PFSK-1 (cell line): ENCODE data around the gene ALX4.

Experiments
- FOXP2 ChIP-seq: optimal IDR thresholded peaks from 2 replicates; pipeline ENCODE3; 2011; ENCODE audit warnings: borderline replicate concordance, control low read depth, inconsistent platforms; ENCODE audit not compliant: insufficient read depth; ENCODE audit errors: extremely low read length, extremely low read depth
- POLR2AphosphoS5 ChIP-seq: IDR thresholded peaks from 2 replicates; pipeline ENCODE4 v1.6.1; 2012; ENCODE audit warnings: low read depth, mild to moderate bottlenecking, control low read depth, low read length, moderate library complexity
- REST ChIP-seq, 2 experiments: IDR thresholded peaks; 2 replicates each; pipeline versions ENCODE4 v1.6.1 to v1.8.0; 2011 to 2012; ENCODE audit warnings: low read depth in 2 of 2, low read length in 2 of 2, control low read depth in 1 of 2, inconsistent platforms in 1 of 2, mild to moderate bottlenecking in 1 of 2, moderate library complexity in 1 of 2; ENCODE audit not compliant: insufficient read depth in 1 of 2
- SIN3A ChIP-seq: IDR thresholded peaks from 2 replicates; pipeline ENCODE4 v1.6.1; 2012; ENCODE audit warnings: mild to moderate bottlenecking, low read length, moderate library complexity, borderline replicate concordance; ENCODE audit not compliant: insufficient read depth
- TAF1 ChIP-seq: IDR thresholded peaks from 2 replicates; pipeline ENCODE4 v1.6.1; 2012; ENCODE audit warnings: low read length, control low read depth, borderline replicate concordance; ENCODE audit not compliant: insufficient read depth

ALX4 gene

GRCh38 chr11:44344423-44344820 lies 34.5 kb upstream of the ALX4 start:
- TF ChIP-seq TAF1 (no peak), REST (IDR thresholded peaks at IDR 0.05; ENCODE audit: insufficient read depth in 1 of 2, low read depth in 2 of 2, low read length in 2 of 2) (no peak), FOXP2 (no peak), POLR2AphosphoS5 (no peak), SIN3A (no peak)

- TF ChIP-seq REST (IDR thresholded peaks at IDR 0.05; ENCODE audit: insufficient read depth in 1 of 2, low read depth in 2 of 2, low read length in 2 of 2) (no peak), TAF1 (no peak)
Observed at GRCh38 chr11:44343778-44344422, 34.0 kb upstream of the ALX4 start.

- TF ChIP-seq TAF1 (no peak), POLR2AphosphoS5 (no peak)
Observed at GRCh38 chr11:44342616-44343015, 32.7 kb upstream of the ALX4 start.

GRCh38 chr11:44340656-44341055 lies 30.7 kb upstream of the ALX4 start:
- TF ChIP-seq REST (IDR thresholded peaks at IDR 0.05; ENCODE audit: insufficient read depth in 1 of 2, low read depth in 2 of 2, low read length in 2 of 2) (no peak), TAF1 (no peak), POLR2AphosphoS5 (no peak), FOXP2 (no peak), SIN3A (no peak)

- no peak for TF ChIP-seq POLR2AphosphoS5
- TF ChIP-seq REST (IDR thresholded peaks at IDR 0.05; ENCODE audit: insufficient read depth in 1 of 2, low read depth in 2 of 2, low read length in 2 of 2): no peak
- no peak for TF ChIP-seq TAF1
- TF ChIP-seq SIN3A: no peak
- no peak for TF ChIP-seq FOXP2
Observed at GRCh38 chr11:44339530-44339883, 29.6 kb upstream of the ALX4 start.
